Type B pancreatic cell (in vitro differentiated cells): Measurements from ENCODE around the gene BRD7. TPM values are rescaled to one million over a fixed set of nuclear protein-coding genes. Genes with fewer than 3 reads are reported as not detected.

Source experiments
- DNase-seq: peaks from one replicate; pipeline ENCODE4 v3.0.0; 2021; ENCODE audit warnings: mixed read lengths; ENCODE audit not compliant: unreplicated experiment; ENCODE audit errors: extremely low spot score
- H3K27ac Mint-ChIP-seq: 2 replicates; pipeline ENCODE4 v1.8.0; 2021; ENCODE audit warnings: mild to moderate bottlenecking, mixed read lengths
- H3K27me3 Mint-ChIP-seq: 2 replicates; pipeline ENCODE4 v1.8.0; 2021; ENCODE audit warnings: mixed read lengths
- H3K36me3 Mint-ChIP-seq: 2 replicates; pipeline ENCODE4 v1.8.0; 2021; ENCODE audit warnings: mixed read lengths
- H3K4me1 Mint-ChIP-seq: one replicate; pipeline ENCODE4 v1.8.0; 2021; ENCODE audit warnings: mixed read lengths; ENCODE audit not compliant: unreplicated experiment
- H3K4me3 Mint-ChIP-seq: 2 replicates; pipeline ENCODE4 v1.8.0; 2021; ENCODE audit warnings: mild to moderate bottlenecking, mixed read lengths
- H3K9me3 Mint-ChIP-seq: 2 replicates; pipeline ENCODE4 v1.8.0; 2021; ENCODE audit warnings: mixed read lengths
- CTCF ChIP-seq: fragments of 200-600 bp; sonication (generic); conservative IDR thresholded peaks from 2 replicates; pipeline ENCODE4 v1.5.0; 2021; ENCODE audit warnings: antibody characterized with exemption, mild to moderate bottlenecking
- total RNA-seq: library from RNA; stranded (reverse); gene quantifications from 2 replicates; pipeline ENCODE4 v1.2.1, GENCODE V29; 2021; ENCODE audit warnings: low replicate concordance

BRD7 gene
- total RNA-seq, 1 donor from 2014 or later, result 98.2 TPM

GRCh38 chr16:50388496-50388895 is 19.7 kb upstream of the BRD7 start:
- Mint-ChIP-seq H3K4me1 (peaks cover 45% of the 10 kb centered on the region), H3K36me3 (no peaks in the 10 kb centered on the region), H3K27me3 (no peaks in the 10 kb centered on the region), H3K9me3 (peaks cover 8% of the 10 kb centered on the region), H3K27ac (peak overlapping the region; percentile 29), H3K4me3 (no peak overlapping the region)
- no peak for DNase-seq
- no peak for TF ChIP-seq CTCF

DNA sequence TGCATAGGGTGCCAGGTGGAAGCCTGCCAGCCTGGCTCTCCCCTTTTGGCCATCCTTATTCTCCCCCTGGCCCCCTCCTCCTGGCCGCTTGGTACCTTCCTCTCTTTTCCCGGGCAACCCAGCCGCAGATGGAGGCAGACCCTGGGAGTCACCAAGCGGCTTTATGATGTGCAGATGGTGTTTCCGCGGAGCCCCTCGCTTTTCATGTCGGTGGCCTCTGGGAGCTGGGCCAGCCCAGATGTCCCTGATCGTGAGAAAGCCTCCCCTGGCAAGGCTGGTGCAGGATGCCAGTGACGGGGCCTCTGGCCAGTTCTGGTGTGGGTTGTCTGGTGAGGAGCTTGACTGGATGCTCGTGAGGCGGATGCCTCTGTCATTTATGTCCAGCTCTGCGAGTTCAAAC is 18.0 kb upstream of the BRD7 start:
- Mint-ChIP-seq H3K27me3 (no peaks in the 10 kb centered on the region), H3K36me3 (no peaks in the 10 kb centered on the region), H3K4me3 (no peak overlapping the region), H3K27ac (no peak overlapping the region), H3K9me3 (peaks cover 8% of the 10 kb centered on the region), H3K4me1 (peaks cover 31% of the 10 kb centered on the region)
- DNase-seq, result no peak
- TF ChIP-seq CTCF, result no peak

GRCh38 chr16:50386139-50386538 is 17.4 kb upstream of the BRD7 start:
- Mint-ChIP-seq H3K36me3 (no peaks in the 10 kb centered on the region), H3K27me3 (no peaks in the 10 kb centered on the region), H3K9me3 (peaks cover 8% of the 10 kb centered on the region), H3K4me1 (peaks cover 27% of the 10 kb centered on the region), H3K4me3 (no peak overlapping the region), H3K27ac (no peak overlapping the region)
- DNase-seq, result no peak
- no peak for TF ChIP-seq CTCF

- TF ChIP-seq CTCF, result no peak
- Mint-ChIP-seq H3K4me1 (peaks cover 22% of the 10 kb centered on the region), H3K9me3 (peaks cover 8% of the 10 kb centered on the region), H3K27ac (peak overlapping the region; percentile 34), H3K27me3 (no peaks in the 10 kb centered on the region), H3K4me3 (peak overlapping the region; percentile 39), H3K36me3 (no peaks in the 10 kb centered on the region)
- no peak for DNase-seq
Measured at GRCh38 chr16:50384500-50385135, 15.8 kb upstream of the BRD7 start.

- H3K4me3 Mint-ChIP-seq, result no peak overlapping the region
- no peaks in the 10 kb centered on the region for H3K36me3 Mint-ChIP-seq
- no peak for TF ChIP-seq CTCF
- peaks cover 8% of the 10 kb centered on the region for H3K9me3 Mint-ChIP-seq
- no peaks in the 10 kb centered on the region for H3K27me3 Mint-ChIP-seq
- peaks cover 17% of the 10 kb centered on the region for H3K4me1 Mint-ChIP-seq
- H3K27ac Mint-ChIP-seq, result no peak overlapping the region
- no peak for DNase-seq
Measured at GRCh38 chr16:50381679-50382440, 13.1 kb upstream of the BRD7 start.
